Trophoblast cell (in vitro differentiated cells and primary cell): ENCODE measurements around the gene LENG8.

Experiments
- DNase-seq, 2 donors: peaks; one replicate each; pipeline ENCODE4 v3.0.0-alpha.2; 2016
- H2AFZ ChIP-seq: 2 replicates; pipeline ENCODE4 v1.6.1; 2013; ENCODE audit warnings: low read length, moderate library complexity, mild to moderate bottlenecking; ENCODE audit not compliant: insufficient read depth, poor library complexity
- H2AK5ac ChIP-seq: 2 replicates; pipeline ENCODE4 v1.6.1; 2013; ENCODE audit warnings: mild to moderate bottlenecking, low read length
- H2BK120ac ChIP-seq: 2 replicates; pipeline ENCODE4 v1.6.1; 2013; ENCODE audit warnings: low read length, mild to moderate bottlenecking, moderate library complexity; ENCODE audit not compliant: insufficient read depth, poor library complexity
- H2BK12ac ChIP-seq: 2 replicates; pipeline ENCODE4 v1.6.1; 2013; ENCODE audit warnings: mild to moderate bottlenecking, low read length, moderate library complexity
- H2BK5ac ChIP-seq: 2 replicates; pipeline ENCODE4 v1.6.1; 2013; ENCODE audit warnings: low read length, low read depth, moderate library complexity, mild to moderate bottlenecking; ENCODE audit not compliant: poor library complexity
- H3K14ac ChIP-seq: 2 replicates; pipeline ENCODE4 v1.6.1; 2013; ENCODE audit warnings: mild to moderate bottlenecking, low read length
- H3K18ac ChIP-seq: 2 replicates; pipeline ENCODE4 v1.6.1; 2013; ENCODE audit warnings: mild to moderate bottlenecking, low read length
- H3K23ac ChIP-seq: 2 replicates; pipeline ENCODE4 v1.6.1; 2013; ENCODE audit warnings: low read length
- H3K27ac ChIP-seq: 2 replicates; pipeline ENCODE4 v1.5.1; 2013; ENCODE audit warnings: low read depth, mild to moderate bottlenecking, inconsistent platforms, low read length, moderate library complexity
- H3K27me3 ChIP-seq: 2 replicates; pipeline ENCODE4 v1.6.1; 2013; ENCODE audit warnings: inconsistent platforms, mild to moderate bottlenecking, low read length, moderate library complexity; ENCODE audit not compliant: insufficient read depth
- H3K36me3 ChIP-seq, 2 experiments: 1 replicate in 1 of 2; 2 replicates in 1 of 2; pipeline ENCODE4 v1.6.1; 2013; ENCODE audit warnings: low read length in 2 of 2, mild to moderate bottlenecking in 2 of 2, moderate library complexity in 1 of 2; ENCODE audit not compliant: insufficient read depth in 2 of 2, control insufficient read depth in 1 of 2
- H3K4ac ChIP-seq: 2 replicates; pipeline ENCODE4 v1.6.1; 2013; ENCODE audit warnings: low read depth, mild to moderate bottlenecking, low read length, moderate library complexity
- H3K4me1 ChIP-seq, 2 experiments: 1 replicate in 1 of 2; 2 replicates in 1 of 2; pipeline ENCODE4 v1.6.1; 2013; ENCODE audit warnings: low read length in 2 of 2, mild to moderate bottlenecking in 2 of 2, moderate library complexity in 1 of 2; ENCODE audit not compliant: insufficient read depth in 2 of 2, control insufficient read depth in 1 of 2
- H3K4me2 ChIP-seq: 2 replicates; pipeline ENCODE4 v1.6.1; 2013; ENCODE audit warnings: inconsistent platforms, mild to moderate bottlenecking, low read length, moderate library complexity
- H3K4me3 ChIP-seq: 2 replicates; pipeline ENCODE4 v1.5.1; 2013; ENCODE audit warnings: mild to moderate bottlenecking, low read depth, low read length, inconsistent platforms
- H3K79me1 ChIP-seq: one replicate; pipeline ENCODE4 v1.6.1; 2013; ENCODE audit warnings: low read length
- H3K79me2 ChIP-seq: 2 replicates; pipeline ENCODE4 v1.6.1; 2013; ENCODE audit warnings: low read length, mild to moderate bottlenecking; ENCODE audit not compliant: control insufficient read depth, insufficient read depth, poor library complexity
- H3K9ac ChIP-seq: 2 replicates; pipeline ENCODE4 v1.6.1; 2013; ENCODE audit warnings: mild to moderate bottlenecking, low read length
- H3K9me3 ChIP-seq: 2 replicates; pipeline ENCODE4 v1.6.1; 2013; ENCODE audit warnings: low read depth, mild to moderate bottlenecking, control low read depth, inconsistent platforms, low read length; ENCODE audit not compliant: insufficient read depth
- H4K12ac ChIP-seq: 2 replicates; pipeline ENCODE4 v1.6.1; 2013; ENCODE audit warnings: low read depth, mild to moderate bottlenecking, low read length, moderate library complexity
- H4K8ac ChIP-seq: 2 replicates; pipeline ENCODE4 v1.6.1; 2013; ENCODE audit warnings: low read depth, mild to moderate bottlenecking, low read length, moderate library complexity
- H4K91ac ChIP-seq: one replicate; pipeline ENCODE4 v1.6.1; 2013; ENCODE audit warnings: low read depth, mild to moderate bottlenecking, low read length, moderate library complexity
- WGBS: extraction: QIAGEN DNeasy Blood & Tissue Kit; methylation state at CpG from one replicate; pipeline ENCODE4 v1.1.7; 2013; ENCODE audit warnings: missing lambda C conversion rate; ENCODE audit not compliant: insufficient read length, insufficient coverage; ENCODE audit errors: extremely low coverage; 5-methylcytosine and 5-hydroxymethylcytosine counted together

Gene LENG8

GRCh38 chr19:54462047-54462654 lies 13.2 kb downstream of the LENG8 start:
- Histone ChIP-seq H3K18ac (no peak overlapping the region), H3K4me1 (peaks cover 17 to 18% of the 10 kb centered on the region in 2 experiments), H2AK5ac (no peak overlapping the region), H3K14ac (no peak overlapping the region), H3K4ac (no peak overlapping the region), H3K79me2 (peaks cover 6% of the 10 kb centered on the region), H3K27me3 (no peaks in the 10 kb centered on the region), H4K8ac (peak overlapping the region; percentile 43), H2BK12ac (no peak overlapping the region), H2BK5ac (no peak overlapping the region), H3K23ac (no peak overlapping the region), H3K79me1 (peaks cover 15% of the 10 kb centered on the region), H3K9me3 (peaks cover 4% of the 10 kb centered on the region), H3K4me3 (no peak overlapping the region), H3K4me2 (no peak overlapping the region), H4K12ac (peak overlapping the region; percentile 9), H3K9ac (no peak overlapping the region), H3K36me3 (peaks cover 51% of the 10 kb centered on the region in 2 experiments), H4K91ac (peak overlapping the region; percentile 71), H2AFZ (no peak overlapping the region), H2BK120ac (no peak overlapping the region), H3K27ac (no peak overlapping the region)
- WGBS: no CpG with 5 or more reads among the region's 15 CpGs
- peak; percentile 11 to 21 for DNase-seq

- H3K27me3 ChIP-seq: no peaks in the 10 kb centered on the region
- no peak overlapping the region for H2BK12ac ChIP-seq
- H3K4me2 ChIP-seq: peak overlapping the region; percentile 64
- H4K91ac ChIP-seq: peak overlapping the region; percentile 71
- H2BK120ac ChIP-seq: no peak overlapping the region
- peak; percentile 34 to 65 for DNase-seq
- peaks cover 17 to 18% of the 10 kb centered on the region in 2 experiments for H3K4me1 ChIP-seq
- H3K14ac ChIP-seq: peak overlapping the region; percentile 28
- peaks cover 4% of the 10 kb centered on the region for H3K9me3 ChIP-seq
- peak overlapping the region; percentile 90 for H4K8ac ChIP-seq
- H3K79me2 ChIP-seq: peaks cover 6% of the 10 kb centered on the region
- peak overlapping the region; percentile 71 for H3K4me3 ChIP-seq
- peak overlapping the region; percentile 92 for H2AFZ ChIP-seq
- peak overlapping the region; percentile 71 for H3K27ac ChIP-seq
- H3K9ac ChIP-seq: peak overlapping the region; percentile 39
- H3K79me1 ChIP-seq: peaks cover 15% of the 10 kb centered on the region
- H3K4ac ChIP-seq: peak overlapping the region; percentile 56
- H3K18ac ChIP-seq: peak overlapping the region; percentile 96
- H3K23ac ChIP-seq: no peak overlapping the region
- peak overlapping the region; percentile 65 for H2BK5ac ChIP-seq
- H4K12ac ChIP-seq: peak overlapping the region; percentile 96
- no CpG with 5 or more reads among the region's 91 CpGs for WGBS
- H3K36me3 ChIP-seq: peaks cover 44% of the 10 kb centered on the region in 2 experiments
- H2AK5ac ChIP-seq: peak overlapping the region; percentile 11
Observed at GRCh38 chr19:54462655-54463530, 13.9 kb downstream of the LENG8 start.

- Histone ChIP-seq H2BK120ac (peak within 1 kb of the TSS; percentile 5), H3K9ac (peak within 1 kb of the TSS; percentile 39), H3K27me3 (no peaks in the 10 kb centered on the region), H3K27ac (peak within 1 kb of the TSS; percentile 75), H3K4ac (peak within 1 kb of the TSS; percentile 56), H3K18ac (peak within 1 kb of the TSS; percentile 96), H4K8ac (peak within 1 kb of the TSS; percentile 90), H3K36me3 (peaks cover 37% of the 10 kb centered on the region in 2 experiments), H3K23ac (no peak within 1 kb of the TSS), H2AFZ (peak within 1 kb of the TSS; percentile 92), H3K4me3 (peak within 1 kb of the TSS; percentile 71), H2BK12ac (peak within 1 kb of the TSS; percentile 45), H4K12ac (peak within 1 kb of the TSS; percentile 96), H3K4me1 (peaks cover 17 to 18% of the 10 kb centered on the region in 2 experiments), H3K14ac (peak within 1 kb of the TSS; percentile 28), H3K79me2 (peaks cover 6% of the 10 kb centered on the region), H2AK5ac (peak within 1 kb of the TSS; percentile 73), H3K4me2 (peak within 1 kb of the TSS; percentile 83), H3K9me3 (peaks cover 4% of the 10 kb centered on the region), H4K91ac (peak within 1 kb of the TSS; percentile 71), H3K79me1 (peaks cover 15% of the 10 kb centered on the region), H2BK5ac (peak within 1 kb of the TSS; percentile 65)
- WGBS: no CpG with 5 or more reads among the region's 41 CpGs
- peak; percentile 100 for DNase-seq
Observed at GRCh38 chr19:54463531-54464043, 14.6 kb downstream of the LENG8 start, which contains the start of gene LENG9. LENG9 (minus strand) TSS chr19:54463778; CDS start chr19:54463526, 252 bp downstream.

- Histone ChIP-seq H3K27ac (peak overlapping the region; percentile 75), H2BK12ac (peak overlapping the region; percentile 45), H3K4me3 (peak overlapping the region; percentile 60), H3K9ac (no peak overlapping the region), H2AFZ (peak overlapping the region; percentile 88), H4K8ac (peak overlapping the region; percentile 30), H3K23ac (no peak overlapping the region), H3K27me3 (no peaks in the 10 kb centered on the region), H3K79me2 (peaks cover 6% of the 10 kb centered on the region), H2BK120ac (peak overlapping the region; percentile 5), H3K4me2 (peak overlapping the region; percentile 83), H3K14ac (no peak overlapping the region), H4K12ac (peak overlapping the region; percentile 1), H3K18ac (peak overlapping the region; percentile 74), H3K79me1 (peaks cover 15% of the 10 kb centered on the region), H3K4ac (no peak overlapping the region), H4K91ac (peak overlapping the region; percentile 55), H3K4me1 (peaks cover 17 to 18% of the 10 kb centered on the region in 2 experiments), H3K9me3 (peaks cover 4% of the 10 kb centered on the region), H2AK5ac (no peak overlapping the region), H3K36me3 (peaks cover 31 to 32% of the 10 kb centered on the region in 2 experiments), H2BK5ac (peak overlapping the region; percentile 28)
- peak; percentile 98 to 99 for DNase-seq
- no CpG with 5 or more reads among the region's 26 CpGs for WGBS
Observed at GRCh38 chr19:54464044-54464629, 15.1 kb downstream of the LENG8 start.
